IMR-90 (cell line): Measurements from ENCODE around the gene PIGN. TPM values are rescaled to one million over a fixed set of nuclear protein-coding genes. Genes with fewer than 3 reads are reported as not detected.

ENCODE experiments used
- ATAC-seq: fragments of 200-7000 bp; cut with Tn5 transposase; 2 replicates; pipeline ENCODE4 v1.9.1; 2020; ENCODE audit warnings: low read depth, mild to moderate bottlenecking, moderate library complexity
- BruUV-seq: library from RNA; stranded (reverse); fragments of 400-500 nt; replicated peaks from 2 replicates; lab custom pipeline; 2021; lab: Mats Ljungman, UMichigan
- CTCF ChIA-PET: fragments of 300-600 bp; formaldehyde crosslinking; extraction: SDS; loops from one replicate; lab custom pipeline; 2021; ENCODE audit warnings: antibody characterized with exemption; lab: Yijun Ruan, JAX
- POLR2A ChIA-PET: fragments of 300-600 bp; sonication (Branson Sonifier 250); formaldehyde crosslinking; loops from one replicate; lab custom pipeline; 2022; ENCODE audit warnings: antibody characterized with exemption; ENCODE audit not compliant: unreplicated experiment; lab: Charles Lee
- DNase-seq: peaks from one replicate; pipeline ENCODE4 v3.0.0; 2013
- H2AFZ ChIP-seq: replicated peaks from 2 replicates; pipeline ENCODE3; 2013; ENCODE audit warnings: low read length, mild to moderate bottlenecking; ENCODE audit not compliant: poor library complexity
- H2AK5ac ChIP-seq: 2 replicates; pipeline ENCODE4 v1.6.1; 2013; ENCODE audit warnings: low read depth, low read length, inconsistent platforms
- H2AK9ac ChIP-seq: replicated peaks from 2 replicates; pipeline ENCODE3; 2013; ENCODE audit warnings: mild to moderate bottlenecking, low read depth, low read length, moderate library complexity; ENCODE audit not compliant: poor library complexity
- H2BK120ac ChIP-seq: 2 replicates; pipeline ENCODE4 v1.6.1; 2013; ENCODE audit warnings: low read depth, low read length, inconsistent platforms
- H2BK15ac ChIP-seq: 3 replicates; pipeline ENCODE4 v1.6.1; 2013; ENCODE audit warnings: low read depth, low read length, inconsistent platforms
- H2BK20ac ChIP-seq: 2 replicates; pipeline ENCODE4 v1.6.1; 2013; ENCODE audit warnings: low read depth, mild to moderate bottlenecking, inconsistent platforms, low read length, moderate library complexity
- H2BK5ac ChIP-seq: 2 replicates; pipeline ENCODE4 v1.6.1; 2013; ENCODE audit warnings: mild to moderate bottlenecking, low read depth, low read length, inconsistent platforms; ENCODE audit not compliant: poor library complexity, severe bottlenecking
- H3K14ac ChIP-seq: replicated peaks from 2 replicates; pipeline ENCODE4 v1.6.1; 2013; ENCODE audit warnings: low read depth, low read length, inconsistent platforms
- H3K18ac ChIP-seq: 2 replicates; pipeline ENCODE4 v1.6.1; 2013; ENCODE audit warnings: low read depth, low read length, control low read depth
- H3K23ac ChIP-seq: 2 replicates; pipeline ENCODE4 v1.6.1; 2013; ENCODE audit warnings: low read depth, low read length, inconsistent platforms
- H3K27ac ChIP-seq: 2 replicates; pipeline ENCODE4 v1.5.1; 2013; ENCODE audit warnings: mild to moderate bottlenecking, control low read depth, low read length; ENCODE audit not compliant: insufficient read depth
- H3K27me3 ChIP-seq: 2 replicates; pipeline ENCODE4 v1.6.1; 2013; ENCODE audit warnings: low read length; ENCODE audit not compliant: control insufficient read depth, insufficient read depth
- H3K36me3 ChIP-seq: 2 replicates; pipeline ENCODE4 v1.6.1; 2013; ENCODE audit warnings: low read length, mixed read lengths; ENCODE audit not compliant: control insufficient read depth, insufficient read depth
- H3K4ac ChIP-seq: 2 replicates; pipeline ENCODE4 v1.6.1; 2013; ENCODE audit warnings: low read depth, low read length, inconsistent platforms
- H3K4me1 ChIP-seq: 2 replicates; pipeline ENCODE4 v1.6.1; 2013; ENCODE audit warnings: low read length, mixed read lengths; ENCODE audit not compliant: control insufficient read depth, insufficient read depth
- H3K4me2 ChIP-seq: 2 replicates; pipeline ENCODE4 v1.6.1; 2013; ENCODE audit warnings: low read depth, mild to moderate bottlenecking, control low read depth, low read length, moderate library complexity
- H3K4me3 ChIP-seq: 2 replicates; pipeline ENCODE4 v1.5.1; 2013; ENCODE audit warnings: low read depth, mild to moderate bottlenecking, control low read depth, low read length, moderate library complexity; ENCODE audit not compliant: insufficient read depth
- H3K56ac ChIP-seq: 2 replicates; pipeline ENCODE4 v1.6.1; 2013; ENCODE audit warnings: low read length, inconsistent platforms; ENCODE audit not compliant: insufficient read depth; ENCODE audit errors: extremely low read depth
- H3K79me1 ChIP-seq, 2 experiments: 2 replicates each; pipeline ENCODE4 v1.6.1; 2013; ENCODE audit warnings: low read length in 2 of 2, inconsistent platforms in 1 of 2, low read depth in 1 of 2
- H3K9ac ChIP-seq: 2 replicates; pipeline ENCODE4 v1.6.1; 2013; ENCODE audit warnings: low read depth, low read length, control low read depth
- H3K9me1 ChIP-seq: 2 replicates; pipeline ENCODE4 v1.6.1; 2013; ENCODE audit warnings: low read length, inconsistent platforms; ENCODE audit not compliant: insufficient read depth
- H3K9me3 ChIP-seq: 2 replicates; pipeline ENCODE4 v1.6.1; 2013; ENCODE audit warnings: low read length; ENCODE audit not compliant: control insufficient read depth, insufficient read depth
- H4K20me1 ChIP-seq: 2 replicates; pipeline ENCODE4 v1.6.1; 2013; ENCODE audit warnings: low read length, inconsistent platforms; ENCODE audit not compliant: insufficient read depth
- H4K5ac ChIP-seq: 2 replicates; pipeline ENCODE4 v1.6.1; 2013; ENCODE audit warnings: mild to moderate bottlenecking, low read depth, low read length, control low read depth
- H4K8ac ChIP-seq, 2 experiments: 2 replicates each; pipeline ENCODE4 v1.6.1; 2013; ENCODE audit warnings: low read depth in 2 of 2, low read length in 2 of 2, control low read depth in 1 of 2, inconsistent platforms in 1 of 2
- H4K91ac ChIP-seq: 2 replicates; pipeline ENCODE4 v1.6.1; 2013; ENCODE audit warnings: low read depth, low read length, inconsistent platforms; ENCODE audit not compliant: insufficient read depth
- CEBPB ChIP-seq: IDR thresholded peaks from 2 replicates; pipeline ENCODE4 v1.6.1; 2012; ENCODE audit warnings: low read depth, low read length, improper control_type of control experiment
- CHD1 ChIP-seq: IDR thresholded peaks from 2 replicates; pipeline ENCODE4 v1.6.1; 2012; ENCODE audit warnings: low read depth, low read length, improper control_type of control experiment
- FOS ChIP-seq: fragments of 150-350 bp; IDR thresholded peaks from 2 replicates; pipeline ENCODE4 v1.6.1; 2016; ENCODE audit warnings: low read depth, low read length
- MXI1 ChIP-seq: IDR thresholded peaks from 2 replicates; pipeline ENCODE4 v1.6.1; 2012; ENCODE audit warnings: low read depth, mild to moderate bottlenecking, low read length, moderate library complexity, borderline replicate concordance
- NFE2L2 ChIP-seq: fragments of 150-350 bp; IDR thresholded peaks from 2 replicates; pipeline ENCODE4 v1.6.1; 2016; ENCODE audit warnings: low read depth, mild to moderate bottlenecking, low read length
- POLR2A ChIP-seq: IDR thresholded peaks from 2 replicates; pipeline ENCODE4 v1.6.1; 2012; ENCODE audit warnings: mild to moderate bottlenecking, low read depth, low read length
- RCOR1 ChIP-seq: IDR thresholded peaks from 2 replicates; pipeline ENCODE4 v1.6.1; 2012; ENCODE audit warnings: mild to moderate bottlenecking, low read length, improper control_type of control experiment; ENCODE audit not compliant: insufficient replicate concordance
- WGBS, 2 experiments: methylation state at CpG; one replicate each; pipeline versions ENCODE4 v1.1.5 to v1.1.7; 2013; ENCODE audit warnings: missing lambda C conversion rate in 2 of 2; ENCODE audit not compliant: insufficient read length in 1 of 2; ENCODE audit errors: extremely low coverage in 2 of 2; 5-methylcytosine and 5-hydroxymethylcytosine counted together
- dilution Hi-C: fragments of 300-500 bp; cut with HindIII; formaldehyde crosslinking; loops from one replicate; pipeline ENCODE4 v1.14.3; 2018; ENCODE audit warnings: low sequenced_read_pairs; ENCODE audit not compliant: unreplicated experiment
- in situ Hi-C: fragments of 300-500 bp; cut with MboI; formaldehyde crosslinking; loops from 3 replicates; pipeline ENCODE4 v1.14.3; 2019; ENCODE audit warnings: low sequenced_read_pairs, inconsistent platforms, mixed read lengths
- intact Hi-C: fragments of 100-400 bp; cut with micrococcal nuclease; formaldehyde crosslinking; loops from 2 replicates; pipeline ENCODE4 v1.10.0; 2022
- polyA plus RNA-seq, 3 experiments: library from polyadenylated mRNA; depleted of rRNA; stranded (reverse); fragments of >200 nt; gene quantifications; 2 replicates each; pipeline ENCODE4 v1.2.3, GENCODE V29; 2012; ENCODE audit warnings: low replicate concordance in 1 of 3
- total RNA-seq: library from RNA; depleted of rRNA; stranded (reverse); fragments of >200 nt; gene quantifications from 2 replicates; pipeline ENCODE4 v1.2.3, GENCODE V29; 2012

PIGN gene
- total and polyA plus RNA-seq, 2 of the 4 experiments (the other 2 are of a cell fraction) = 9.0 to 17.9 TPM

DNA sequence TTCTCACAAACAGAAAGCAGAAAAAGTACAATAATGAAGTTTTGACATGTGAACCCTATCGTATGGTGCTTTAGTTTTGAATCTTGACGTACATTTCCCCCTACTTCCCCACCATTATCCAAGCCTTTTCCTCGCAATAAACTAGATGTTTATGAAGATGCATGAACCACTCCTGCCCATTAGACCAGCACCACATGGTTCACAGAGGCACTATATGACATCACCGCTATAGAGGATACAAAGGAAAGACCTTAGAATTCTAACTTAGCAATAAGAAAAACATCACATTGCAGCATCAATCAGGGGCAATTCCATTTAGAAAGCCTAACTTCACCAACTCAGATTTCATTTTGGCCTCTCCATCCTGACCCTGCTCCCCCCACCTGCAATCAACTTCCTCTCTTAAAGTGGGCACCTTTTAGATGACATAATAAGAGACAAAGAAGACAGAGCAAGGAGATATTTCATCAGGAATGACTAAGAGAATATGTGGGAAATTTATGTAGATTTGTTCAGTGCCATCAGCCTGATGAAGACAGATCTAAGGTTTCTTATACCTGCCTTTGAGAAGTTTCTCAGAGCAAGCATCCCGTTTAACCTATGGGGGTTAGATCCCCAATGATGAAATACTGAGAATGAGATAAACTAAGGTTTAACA lies 124.9 kb downstream of the PIGN start:
- ChIA-PET CTCF (no interaction called here), POLR2A (interaction anchor here (0.6 kb wide), 1 partner anchor 94 kb away, joined by 8 read pairs; no protein-coding TSS in a partner anchor)
- H3K18ac ChIP-seq = no peak overlapping the region
- no peak overlapping the region for H3K14ac ChIP-seq
- H3K4me3 ChIP-seq = no peak overlapping the region
- H4K8ac ChIP-seq = no peak overlapping the region
- no peak overlapping the region for H3K56ac ChIP-seq
- H3K9me3 ChIP-seq = no peaks in the 10 kb centered on the region
- no peaks in the 10 kb centered on the region for H3K9me1 ChIP-seq
- no TSS peak for BruUV-seq
- H3K36me3 ChIP-seq = no peaks in the 10 kb centered on the region
- intact Hi-C loops = no loop called here
- H2AFZ ChIP-seq = no peak overlapping the region
- no peaks in the 10 kb centered on the region for H3K27me3 ChIP-seq
- no peak overlapping the region for H2BK15ac ChIP-seq
- ATAC-seq (no peak), DNase-seq (no peak)
- H2AK9ac ChIP-seq = no peak overlapping the region
- no peaks in the 10 kb centered on the region for H4K20me1 ChIP-seq
- H3K23ac ChIP-seq = no peak overlapping the region
- no peaks in the 10 kb centered on the region for H3K79me1 ChIP-seq
- no peak overlapping the region for H3K4me2 ChIP-seq
- H3K9ac ChIP-seq = no peak overlapping the region
- TF ChIP-seq MXI1 (no peak), FOS (no peak), NFE2L2 (no peak), POLR2A (no peak), CEBPB (no peak), RCOR1 (no peak), CHD1 (no peak)
- no peak overlapping the region for H3K4ac ChIP-seq
- H2BK120ac ChIP-seq = no peak overlapping the region
- dilution Hi-C loops = no loop called here
- no peak overlapping the region for H2AK5ac ChIP-seq
- 100% methylated on average over 1 of the region's 5 CpGs; no CpG with 5 or more reads in 1 of the 2 experiments for WGBS, 2 experiments
- no peak overlapping the region for H2BK5ac ChIP-seq
- H3K4me1 ChIP-seq = peaks cover 2% of the 10 kb centered on the region; the same call in 1 of the 2 replicates
- no peak overlapping the region for H4K91ac ChIP-seq
- H3K27ac ChIP-seq = no peak overlapping the region
- H4K5ac ChIP-seq = no peak overlapping the region
- no peak overlapping the region for H2BK20ac ChIP-seq
- in situ Hi-C loops = no loop called here
